ENCODE data around the gene BICD1. TPM values are rescaled to one million over a fixed set of nuclear protein-coding genes. Genes with fewer than 3 reads are reported as not detected.

BICD1 gene
- total and polyA plus RNA-seq, 2 of the 13 experiments (the other 11 are each of a cell fraction or from before 2014, with no cell fraction given): 4.5 to 5.2 TPM

DNA sequence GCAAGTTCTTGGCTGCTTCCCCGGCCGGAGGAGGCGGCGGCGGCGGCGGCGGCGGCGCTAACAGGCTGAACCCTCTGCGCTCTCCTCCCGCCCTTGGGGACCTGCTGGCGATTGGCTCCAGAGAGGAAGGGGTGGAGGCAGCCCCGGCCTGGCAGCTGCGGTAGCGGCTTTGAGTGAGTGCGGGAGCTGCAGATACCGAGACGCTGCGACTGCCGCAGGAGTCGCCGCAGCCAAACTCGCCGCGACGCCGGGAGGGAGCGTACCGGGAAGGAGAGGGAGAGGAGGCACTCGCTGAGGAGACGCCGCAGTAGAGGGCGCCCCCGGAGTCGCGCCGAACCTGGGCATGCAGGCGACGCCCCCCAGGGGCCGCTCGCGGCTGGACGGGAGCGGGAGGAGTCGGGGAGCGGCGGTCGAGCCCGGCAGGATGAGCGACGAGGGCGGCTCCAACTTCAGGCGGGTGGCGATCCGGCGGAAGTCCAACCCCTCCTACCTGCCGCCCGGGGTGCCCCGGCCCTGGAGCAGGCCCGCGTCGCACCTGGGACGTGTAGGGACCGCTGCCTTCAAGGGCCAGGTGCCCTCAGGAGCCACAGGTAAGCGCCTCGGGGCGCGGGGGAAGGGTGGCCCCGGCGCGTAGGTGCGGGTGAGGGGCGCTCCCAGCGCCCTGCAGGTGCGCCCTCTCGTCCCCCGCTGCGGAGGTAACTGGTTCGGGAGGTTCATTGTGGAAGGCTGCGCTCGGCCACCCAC, 292.9 kb downstream of the BICD1 start, which contains the start of gene FGD4 (continued):
- TF ChIP-seq, protein P1, sequence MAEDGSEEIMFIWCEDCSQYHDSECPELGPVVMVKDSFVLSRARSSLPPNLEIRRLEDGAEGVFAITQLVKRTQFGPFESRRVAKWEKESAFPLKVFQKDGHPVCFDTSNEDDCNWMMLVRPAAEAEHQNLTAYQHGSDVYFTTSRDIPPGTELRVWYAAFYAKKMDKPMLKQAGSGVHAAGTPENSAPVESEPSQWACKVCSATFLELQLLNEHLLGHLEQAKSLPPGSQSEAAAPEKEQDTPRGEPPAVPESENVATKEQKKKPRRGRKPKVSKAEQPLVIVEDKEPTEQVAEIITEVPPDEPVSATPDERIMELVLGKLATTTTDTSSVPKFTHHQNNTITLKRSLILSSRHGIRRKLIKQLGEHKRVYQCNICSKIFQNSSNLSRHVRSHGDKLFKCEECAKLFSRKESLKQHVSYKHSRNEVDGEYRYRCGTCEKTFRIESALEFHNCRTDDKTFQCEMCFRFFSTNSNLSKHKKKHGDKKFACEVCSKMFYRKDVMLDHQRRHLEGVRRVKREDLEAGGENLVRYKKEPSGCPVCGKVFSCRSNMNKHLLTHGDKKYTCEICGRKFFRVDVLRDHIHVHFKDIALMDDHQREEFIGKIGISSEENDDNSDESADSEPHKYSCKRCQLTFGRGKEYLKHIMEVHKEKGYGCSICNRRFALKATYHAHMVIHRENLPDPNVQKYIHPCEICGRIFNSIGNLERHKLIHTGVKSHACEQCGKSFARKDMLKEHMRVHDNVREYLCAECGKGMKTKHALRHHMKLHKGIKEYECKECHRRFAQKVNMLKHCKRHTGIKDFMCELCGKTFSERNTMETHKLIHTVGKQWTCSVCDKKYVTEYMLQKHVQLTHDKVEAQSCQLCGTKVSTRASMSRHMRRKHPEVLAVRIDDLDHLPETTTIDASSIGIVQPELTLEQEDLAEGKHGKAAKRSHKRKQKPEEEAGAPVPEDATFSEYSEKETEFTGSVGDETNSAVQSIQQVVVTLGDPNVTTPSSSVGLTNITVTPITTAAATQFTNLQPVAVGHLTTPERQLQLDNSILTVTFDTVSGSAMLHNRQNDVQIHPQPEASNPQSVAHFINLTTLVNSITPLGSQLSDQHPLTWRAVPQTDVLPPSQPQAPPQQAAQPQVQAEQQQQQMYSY (CRISPR knock-in tag; IDR thresholded peaks at IDR 0.05): 0 out of 2 replicates have a peak, but pooled peaks have one; percentile 36
- TF ChIP-seq ZNF720 (CRISPR knock-in tag; IDR thresholded peaks at IDR 0.05): no peak
- TF ChIP-seq ZNF589 (CRISPR knock-in tag; conservative IDR thresholded peaks at IDR 0.05): 0 out of 2 replicates have a peak, but pooled peaks have one; percentile 26
- peak; percentile 54; the same call in 1 of the 2 replicates for TF ChIP-seq ZFX (CRISPR knock-in tag; IDR thresholded peaks at IDR 0.05; ENCODE audit: low read depth)
- TF ChIP-seq TBX2 (CRISPR knock-in tag; IDR thresholded peaks at IDR 0.05; ENCODE audit: borderline replicate concordance): peak; percentile 52
- TF ChIP-seq KLF12 (CRISPR knock-in tag; IDR thresholded peaks at IDR 0.05; ENCODE audit: borderline replicate concordance): 0 out of 2 replicates have a peak, but pooled peaks have one; percentile 41
- TF ChIP-seq, protein P2, sequence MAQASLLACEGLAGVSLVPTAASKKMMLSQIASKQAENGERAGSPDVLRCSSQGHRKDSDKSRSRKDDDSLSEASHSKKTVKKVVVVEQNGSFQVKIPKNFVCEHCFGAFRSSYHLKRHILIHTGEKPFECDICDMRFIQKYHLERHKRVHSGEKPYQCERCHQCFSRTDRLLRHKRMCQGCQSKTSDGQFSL (CRISPR knock-in tag; IDR thresholded peaks at IDR 0.05): 0 out of 2 replicates have a peak, but pooled peaks have one; percentile 21
- TF ChIP-seq POLR2AphosphoS2 (IDR thresholded peaks at IDR 0.05; ENCODE audit: low read depth, low read length): no peak
- TF ChIP-seq, protein P3, sequence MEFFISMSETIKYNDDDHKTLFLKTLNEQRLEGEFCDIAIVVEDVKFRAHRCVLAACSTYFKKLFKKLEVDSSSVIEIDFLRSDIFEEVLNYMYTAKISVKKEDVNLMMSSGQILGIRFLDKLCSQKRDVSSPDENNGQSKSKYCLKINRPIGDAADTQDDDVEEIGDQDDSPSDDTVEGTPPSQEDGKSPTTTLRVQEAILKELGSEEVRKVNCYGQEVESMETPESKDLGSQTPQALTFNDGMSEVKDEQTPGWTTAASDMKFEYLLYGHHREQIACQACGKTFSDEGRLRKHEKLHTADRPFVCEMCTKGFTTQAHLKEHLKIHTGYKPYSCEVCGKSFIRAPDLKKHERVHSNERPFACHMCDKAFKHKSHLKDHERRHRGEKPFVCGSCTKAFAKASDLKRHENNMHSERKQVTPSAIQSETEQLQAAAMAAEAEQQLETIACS (CRISPR knock-in tag; IDR thresholded peaks at IDR 0.05): 0 out of 2 replicates have a peak, but pooled peaks have one; percentile 14
- no peak for TF ChIP-seq HNF4G (IDR thresholded peaks at IDR 0.05; ENCODE audit: borderline replicate concordance, low read depth, low read length)
- 0 out of 2 replicates have a peak, but pooled peaks have one; percentile 31 for TF ChIP-seq HNF4G (CRISPR knock-in tag; IDR thresholded peaks at IDR 0.05; ENCODE audit: borderline replicate concordance, low read depth)
- TF ChIP-seq ZNF546 (CRISPR knock-in tag; conservative IDR thresholded peaks at IDR 0.05): no peak

Data from HepG2 (cell line).